IMR-90 (cell line): ENCODE measurements around the gene ZBTB46. TPM values are rescaled to one million over a fixed set of nuclear protein-coding genes. Genes with fewer than 3 reads are reported as not detected.

ENCODE experiments used
- ATAC-seq: fragments of 200-7000 bp; cut with Tn5 transposase; 2 replicates; pipeline ENCODE4 v1.9.1; 2020; ENCODE audit warnings: low read depth, mild to moderate bottlenecking, moderate library complexity
- BruUV-seq: library from RNA; stranded (reverse); fragments of 400-500 nt; replicated peaks from 2 replicates; lab custom pipeline; 2021; lab: Mats Ljungman, UMichigan
- CTCF ChIA-PET: fragments of 300-600 bp; formaldehyde crosslinking; extraction: SDS; loops from one replicate; lab custom pipeline; 2021; ENCODE audit warnings: antibody characterized with exemption; lab: Yijun Ruan, JAX
- POLR2A ChIA-PET: fragments of 300-600 bp; sonication (Branson Sonifier 250); formaldehyde crosslinking; loops from one replicate; lab custom pipeline; 2022; ENCODE audit warnings: antibody characterized with exemption; ENCODE audit not compliant: unreplicated experiment; lab: Charles Lee
- DNase-seq: peaks from one replicate; pipeline ENCODE4 v3.0.0; 2013
- H2AFZ ChIP-seq: replicated peaks from 2 replicates; pipeline ENCODE3; 2013; ENCODE audit warnings: low read length, mild to moderate bottlenecking; ENCODE audit not compliant: poor library complexity
- H2AK5ac ChIP-seq: 2 replicates; pipeline ENCODE4 v1.6.1; 2013; ENCODE audit warnings: low read depth, low read length, inconsistent platforms
- H2AK9ac ChIP-seq: replicated peaks from 2 replicates; pipeline ENCODE3; 2013; ENCODE audit warnings: mild to moderate bottlenecking, low read depth, low read length, moderate library complexity; ENCODE audit not compliant: poor library complexity
- H2BK120ac ChIP-seq: 2 replicates; pipeline ENCODE4 v1.6.1; 2013; ENCODE audit warnings: low read depth, low read length, inconsistent platforms
- H2BK15ac ChIP-seq: 3 replicates; pipeline ENCODE4 v1.6.1; 2013; ENCODE audit warnings: low read depth, low read length, inconsistent platforms
- H2BK20ac ChIP-seq: 2 replicates; pipeline ENCODE4 v1.6.1; 2013; ENCODE audit warnings: low read depth, mild to moderate bottlenecking, inconsistent platforms, low read length, moderate library complexity
- H2BK5ac ChIP-seq: 2 replicates; pipeline ENCODE4 v1.6.1; 2013; ENCODE audit warnings: mild to moderate bottlenecking, low read depth, low read length, inconsistent platforms; ENCODE audit not compliant: poor library complexity, severe bottlenecking
- H3K14ac ChIP-seq: replicated peaks from 2 replicates; pipeline ENCODE4 v1.6.1; 2013; ENCODE audit warnings: low read depth, low read length, inconsistent platforms
- H3K18ac ChIP-seq: 2 replicates; pipeline ENCODE4 v1.6.1; 2013; ENCODE audit warnings: low read depth, low read length, control low read depth
- H3K23ac ChIP-seq: 2 replicates; pipeline ENCODE4 v1.6.1; 2013; ENCODE audit warnings: low read depth, low read length, inconsistent platforms
- H3K27ac ChIP-seq: 2 replicates; pipeline ENCODE4 v1.5.1; 2013; ENCODE audit warnings: mild to moderate bottlenecking, control low read depth, low read length; ENCODE audit not compliant: insufficient read depth
- H3K27me3 ChIP-seq: 2 replicates; pipeline ENCODE4 v1.6.1; 2013; ENCODE audit warnings: low read length; ENCODE audit not compliant: control insufficient read depth, insufficient read depth
- H3K36me3 ChIP-seq: 2 replicates; pipeline ENCODE4 v1.6.1; 2013; ENCODE audit warnings: low read length, mixed read lengths; ENCODE audit not compliant: control insufficient read depth, insufficient read depth
- H3K4ac ChIP-seq: 2 replicates; pipeline ENCODE4 v1.6.1; 2013; ENCODE audit warnings: low read depth, low read length, inconsistent platforms
- H3K4me1 ChIP-seq: 2 replicates; pipeline ENCODE4 v1.6.1; 2013; ENCODE audit warnings: low read length, mixed read lengths; ENCODE audit not compliant: control insufficient read depth, insufficient read depth
- H3K4me2 ChIP-seq: 2 replicates; pipeline ENCODE4 v1.6.1; 2013; ENCODE audit warnings: low read depth, mild to moderate bottlenecking, control low read depth, low read length, moderate library complexity
- H3K4me3 ChIP-seq: 2 replicates; pipeline ENCODE4 v1.5.1; 2013; ENCODE audit warnings: low read depth, mild to moderate bottlenecking, control low read depth, low read length, moderate library complexity; ENCODE audit not compliant: insufficient read depth
- H3K56ac ChIP-seq: 2 replicates; pipeline ENCODE4 v1.6.1; 2013; ENCODE audit warnings: low read length, inconsistent platforms; ENCODE audit not compliant: insufficient read depth; ENCODE audit errors: extremely low read depth
- H3K79me1 ChIP-seq, 2 experiments: 2 replicates each; pipeline ENCODE4 v1.6.1; 2013; ENCODE audit warnings: low read length in 2 of 2, inconsistent platforms in 1 of 2, low read depth in 1 of 2
- H3K9ac ChIP-seq: 2 replicates; pipeline ENCODE4 v1.6.1; 2013; ENCODE audit warnings: low read depth, low read length, control low read depth
- H3K9me1 ChIP-seq: 2 replicates; pipeline ENCODE4 v1.6.1; 2013; ENCODE audit warnings: low read length, inconsistent platforms; ENCODE audit not compliant: insufficient read depth
- H3K9me3 ChIP-seq: 2 replicates; pipeline ENCODE4 v1.6.1; 2013; ENCODE audit warnings: low read length; ENCODE audit not compliant: control insufficient read depth, insufficient read depth
- H4K20me1 ChIP-seq: 2 replicates; pipeline ENCODE4 v1.6.1; 2013; ENCODE audit warnings: low read length, inconsistent platforms; ENCODE audit not compliant: insufficient read depth
- H4K5ac ChIP-seq: 2 replicates; pipeline ENCODE4 v1.6.1; 2013; ENCODE audit warnings: mild to moderate bottlenecking, low read depth, low read length, control low read depth
- H4K8ac ChIP-seq, 2 experiments: 2 replicates each; pipeline ENCODE4 v1.6.1; 2013; ENCODE audit warnings: low read depth in 2 of 2, low read length in 2 of 2, control low read depth in 1 of 2, inconsistent platforms in 1 of 2
- H4K91ac ChIP-seq: 2 replicates; pipeline ENCODE4 v1.6.1; 2013; ENCODE audit warnings: low read depth, low read length, inconsistent platforms; ENCODE audit not compliant: insufficient read depth
- BHLHE40 ChIP-seq: fragments of 150-350 bp; IDR thresholded peaks from 2 replicates; pipeline ENCODE4 v1.6.1; 2016; ENCODE audit warnings: mild to moderate bottlenecking, low read depth, low read length
- CEBPB ChIP-seq: IDR thresholded peaks from 2 replicates; pipeline ENCODE4 v1.6.1; 2012; ENCODE audit warnings: low read depth, low read length, improper control_type of control experiment
- CHD1 ChIP-seq: IDR thresholded peaks from 2 replicates; pipeline ENCODE4 v1.6.1; 2012; ENCODE audit warnings: low read depth, low read length, improper control_type of control experiment
- FOS ChIP-seq: fragments of 150-350 bp; IDR thresholded peaks from 2 replicates; pipeline ENCODE4 v1.6.1; 2016; ENCODE audit warnings: low read depth, low read length
- MAFK ChIP-seq: IDR thresholded peaks from 2 replicates; pipeline ENCODE4 v1.6.1; 2012; ENCODE audit warnings: low read depth, low read length, improper control_type of control experiment
- MAZ ChIP-seq: IDR thresholded peaks from 2 replicates; pipeline ENCODE4 v1.6.1; 2012; ENCODE audit warnings: low read depth, mild to moderate bottlenecking, low read length, improper control_type of control experiment, moderate library complexity, borderline replicate concordance
- MXI1 ChIP-seq: IDR thresholded peaks from 2 replicates; pipeline ENCODE4 v1.6.1; 2012; ENCODE audit warnings: low read depth, mild to moderate bottlenecking, low read length, moderate library complexity, borderline replicate concordance
- WGBS, 2 experiments: methylation state at CpG; one replicate each; pipeline versions ENCODE4 v1.1.5 to v1.1.7; 2013; ENCODE audit warnings: missing lambda C conversion rate in 2 of 2; ENCODE audit not compliant: insufficient read length in 1 of 2; ENCODE audit errors: extremely low coverage in 2 of 2; 5-methylcytosine and 5-hydroxymethylcytosine counted together
- dilution Hi-C: fragments of 300-500 bp; cut with HindIII; formaldehyde crosslinking; loops from one replicate; pipeline ENCODE4 v1.14.3; 2018; ENCODE audit warnings: low sequenced_read_pairs; ENCODE audit not compliant: unreplicated experiment
- in situ Hi-C: fragments of 300-500 bp; cut with MboI; formaldehyde crosslinking; loops from 3 replicates; pipeline ENCODE4 v1.14.3; 2019; ENCODE audit warnings: low sequenced_read_pairs, inconsistent platforms, mixed read lengths
- intact Hi-C: fragments of 100-400 bp; cut with micrococcal nuclease; formaldehyde crosslinking; loops from 2 replicates; pipeline ENCODE4 v1.10.0; 2022
- polyA plus RNA-seq, 3 experiments: library from polyadenylated mRNA; depleted of rRNA; stranded (reverse); fragments of >200 nt; gene quantifications; 2 replicates each; pipeline ENCODE4 v1.2.3, GENCODE V29; 2012; ENCODE audit warnings: low replicate concordance in 1 of 3
- total RNA-seq: library from RNA; depleted of rRNA; stranded (reverse); fragments of >200 nt; gene quantifications from 2 replicates; pipeline ENCODE4 v1.2.3, GENCODE V29; 2012

ZBTB46 gene
- total and polyA plus RNA-seq, 2 of the 4 experiments (the other 2 are of a cell fraction): 4.2 to 14.9 TPM

GRCh38 chr20:63873477-63873971 lies 42.5 kb upstream of the ZBTB46 start:
- no peak overlapping the region for H2AK5ac ChIP-seq
- H3K14ac ChIP-seq: no peak overlapping the region
- no peak overlapping the region for H3K56ac ChIP-seq
- peak overlapping the region; percentile 84 for H2AK9ac ChIP-seq
- no peaks in the 10 kb centered on the region for H3K9me3 ChIP-seq
- H4K20me1 ChIP-seq: peaks cover 35% of the 10 kb centered on the region
- no peak overlapping the region for H3K4me2 ChIP-seq
- TF ChIP-seq CHD1 (no peak), MAZ (no peak), BHLHE40 (peak; percentile 42; the same call in 1 of the 2 replicates), MXI1 (peak; percentile 84), FOS (peak; percentile 36; the same call in 1 of the 2 replicates), MAFK (peak; percentile 86), CEBPB (peak; percentile 92)
- H3K4me1 ChIP-seq: peaks cover 2% of the 10 kb centered on the region; the same call in 1 of the 2 replicates
- in situ Hi-C loops (no loop called here), intact Hi-C loops (no loop called here), dilution Hi-C loops (no loop called here)
- no peak overlapping the region for H3K18ac ChIP-seq
- POLR2A ChIA-PET: no interaction called here
- peaks cover 70% of the 10 kb centered on the region for H3K36me3 ChIP-seq
- H3K23ac ChIP-seq: no peak overlapping the region
- no peak overlapping the region; the same call in 1 of the 2 replicates for H2BK120ac ChIP-seq
- H4K91ac ChIP-seq: no peak overlapping the region
- no peak overlapping the region for H2BK15ac ChIP-seq
- peak overlapping the region; percentile 40 for H2AFZ ChIP-seq
- H3K9me1 ChIP-seq: peaks cover 8% of the 10 kb centered on the region; the same call in 1 of the 2 replicates
- CTCF ChIA-PET: no interaction called here
- 0 out of 2 replicates have a peak overlapping the region, but pooled peaks have one; percentile 7 for H3K4ac ChIP-seq
- H2BK20ac ChIP-seq: 0 out of 2 replicates have a peak overlapping the region, but pooled peaks have one; percentile 3
- DNase-seq (peak; percentile 92), ATAC-seq (peak; percentile 61)
- whole genome bisulfite sequencing, 2 experiments: 82% methylated on average over 11 of the region's 14 CpGs; no CpG with 5 or more reads in 1 of the 2 experiments
- H3K27me3 ChIP-seq: no peaks in the 10 kb centered on the region
- H3K9ac ChIP-seq: no peak overlapping the region
- no peak overlapping the region; a peak in 1 of 4 replicates for H4K8ac ChIP-seq
- no peak overlapping the region for H3K4me3 ChIP-seq
- H3K27ac ChIP-seq: no peak overlapping the region; the same call in 1 of the 2 replicates
- peak overlapping the region; percentile 70 for H2BK5ac ChIP-seq
- no peak overlapping the region for H4K5ac ChIP-seq
- peaks cover 13 to 74% of the 10 kb centered on the region in 2 experiments; a peak in 3 of 4 replicates for H3K79me1 ChIP-seq
- no TSS peak for BruUV-seq
